NCI-H69 (cell line): ENCODE measurements around the gene CTTN.

Experiments
- DNase-seq: peaks from one replicate; lab custom pipeline; 2025; lab: John Stamatoyannopoulos, UW

CTTN gene

DNA sequence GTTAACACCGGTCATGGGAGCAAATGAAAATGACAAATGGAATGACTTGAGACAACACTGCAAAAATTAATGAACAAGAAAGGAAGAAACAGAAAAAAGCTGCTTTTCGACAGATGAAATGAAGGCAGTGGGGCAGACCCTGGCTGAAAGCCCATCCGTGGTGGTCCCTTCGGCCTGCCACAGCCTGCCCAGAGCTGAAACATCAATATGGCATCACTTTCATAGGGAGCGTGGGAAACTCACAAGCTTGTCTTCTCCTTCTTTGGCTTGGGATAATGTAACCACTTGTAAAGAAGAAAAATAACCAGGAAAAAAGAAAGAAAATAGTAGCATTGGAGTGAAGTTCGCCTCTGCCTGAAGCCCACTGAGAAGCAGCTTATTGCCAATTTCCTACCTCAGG is 78.8 kb downstream of the CTTN start:
- DNase-seq: no peak

DNA sequence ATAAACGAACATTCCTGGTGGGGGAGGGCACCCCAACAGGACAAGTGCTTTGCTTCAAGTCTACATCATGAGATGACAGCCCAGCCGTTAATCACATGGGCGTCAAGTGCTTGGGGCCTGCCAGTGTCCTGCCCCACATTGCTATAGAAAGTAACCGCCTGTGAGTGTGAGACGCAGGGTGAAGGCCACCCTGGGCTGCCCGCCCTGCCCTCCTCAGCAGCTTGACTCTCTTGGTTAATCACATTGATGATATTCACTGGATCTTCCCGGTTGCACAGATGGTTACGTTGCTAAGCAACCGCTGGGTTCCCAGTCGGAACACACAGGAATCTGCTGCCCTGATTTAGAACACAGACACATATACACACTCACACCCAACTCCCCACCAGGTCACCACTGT is 79.3 kb downstream of the CTTN start:
- peak; percentile 72 for DNase-seq

DNA sequence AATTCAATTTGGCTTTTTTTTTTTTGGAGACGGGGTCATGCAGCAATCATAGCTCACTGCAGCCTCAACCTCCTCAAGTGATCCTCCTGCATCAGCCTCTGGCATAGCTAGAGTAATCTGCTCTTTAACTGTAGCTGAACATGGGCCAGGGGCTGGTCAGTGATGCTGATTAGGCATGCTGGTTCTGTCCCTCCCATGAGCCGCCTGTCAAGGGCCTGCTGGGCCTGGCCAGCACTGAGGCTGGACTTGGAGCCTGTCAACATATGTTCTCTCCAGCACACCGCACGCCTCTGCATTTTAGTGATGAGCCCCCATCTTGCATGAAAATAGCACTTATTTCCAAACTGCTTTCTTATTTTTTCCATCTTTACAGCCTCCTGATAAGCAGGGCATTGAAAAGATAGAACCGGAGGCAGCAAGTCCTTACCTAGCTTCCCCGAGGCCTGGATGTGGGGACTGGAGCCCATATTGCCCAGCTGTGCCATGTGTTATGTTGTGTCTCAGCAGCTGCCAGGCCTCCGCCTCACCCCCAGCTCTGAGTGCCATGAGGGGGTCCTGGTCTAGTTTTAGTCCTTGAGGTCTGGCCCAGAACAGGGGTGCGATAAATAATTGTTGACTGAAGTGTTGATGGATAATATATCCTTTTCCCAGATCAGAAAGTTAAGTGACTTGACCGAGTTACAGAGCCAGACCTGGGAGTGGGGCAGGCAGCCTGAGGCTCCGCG is 80.0 kb downstream of the CTTN start:
- DNase-seq: no peak

DNA sequence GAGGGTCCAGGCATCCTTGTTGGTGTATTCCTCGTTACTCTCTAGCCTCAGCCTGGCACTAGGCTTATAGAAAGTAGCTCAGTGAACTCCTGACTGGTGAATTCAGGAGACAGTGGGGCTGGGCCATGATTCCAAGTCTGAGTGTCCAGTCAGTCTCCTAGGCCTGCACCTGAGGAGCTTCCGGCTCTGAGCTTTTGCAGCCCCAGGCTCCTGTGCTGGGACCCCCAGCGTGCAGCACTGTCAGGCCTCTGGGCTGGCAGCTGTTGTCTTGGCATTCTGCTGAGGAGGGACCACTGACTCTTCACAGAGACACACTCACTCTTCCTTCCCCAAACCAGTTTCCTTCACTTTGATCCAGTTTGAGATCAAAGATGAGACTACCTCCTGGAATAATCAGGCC is 82.4 kb downstream of the CTTN start:
- no peak for DNase-seq

DNA sequence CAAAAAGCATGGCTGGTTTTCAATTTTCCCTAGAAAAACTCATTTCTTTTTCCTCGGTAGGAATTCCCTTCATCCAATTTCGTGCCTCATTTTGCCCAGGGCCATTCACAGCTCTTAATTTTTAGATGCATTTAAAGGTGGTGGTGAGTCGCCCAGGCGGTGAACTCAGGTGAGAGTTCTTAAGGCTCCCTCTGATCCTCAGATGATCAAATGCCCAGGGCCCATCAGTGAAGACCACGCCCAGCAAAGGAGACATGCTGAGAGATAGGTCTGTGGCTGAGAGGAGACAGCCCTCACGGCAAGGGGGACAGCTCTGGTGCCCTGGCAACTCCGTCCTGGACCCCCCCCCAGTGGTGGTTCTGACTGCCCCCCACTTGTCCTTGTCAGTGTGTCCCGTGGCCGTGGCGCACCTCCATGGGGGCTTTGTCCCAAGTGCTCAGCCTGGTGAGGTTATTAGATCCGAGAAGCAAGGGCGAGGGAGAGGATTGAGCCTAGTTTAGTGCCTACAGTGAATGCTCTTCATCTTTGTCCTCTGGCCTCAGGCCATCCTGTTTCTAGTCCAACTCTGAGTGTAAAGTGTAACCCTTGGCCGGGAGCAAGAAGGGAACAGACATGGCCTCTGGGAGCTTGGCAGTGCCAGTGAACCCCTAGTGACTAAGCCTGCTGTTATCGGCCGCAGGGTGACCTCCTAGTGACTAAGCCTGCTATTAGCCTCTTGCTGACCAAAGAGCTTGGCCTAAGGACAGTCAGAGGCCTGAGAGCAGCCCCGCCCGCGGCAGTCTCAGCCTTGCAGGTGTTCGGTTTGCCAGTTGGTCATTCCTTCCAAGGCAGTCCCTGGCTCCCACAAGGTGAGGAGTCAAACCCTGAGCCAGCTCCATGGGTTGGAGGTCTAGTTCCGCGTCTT is 83.5 kb downstream of the CTTN start:
- DNase-seq: no peak

DNA sequence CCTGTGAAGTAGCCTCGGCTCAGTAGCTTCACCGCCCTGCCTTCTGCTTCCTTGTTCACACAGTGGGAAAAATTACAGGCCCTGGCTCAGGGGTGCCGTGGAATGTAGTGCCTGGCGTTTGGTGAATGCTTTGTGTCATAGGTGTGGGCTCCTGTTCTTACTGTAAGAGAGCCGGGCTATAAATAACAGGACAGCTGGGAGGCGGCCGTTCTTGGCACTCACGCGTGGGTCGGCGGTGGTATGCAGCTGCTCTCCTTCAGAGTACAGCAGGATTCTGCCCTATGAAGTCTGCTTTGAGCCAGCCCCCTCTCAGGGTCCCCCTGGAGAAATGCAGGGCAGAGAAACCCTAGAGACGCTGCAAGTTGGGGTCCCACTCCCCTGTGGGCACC is 84.2 kb downstream of the CTTN start:
- DNase-seq: peak; percentile 75

DNA sequence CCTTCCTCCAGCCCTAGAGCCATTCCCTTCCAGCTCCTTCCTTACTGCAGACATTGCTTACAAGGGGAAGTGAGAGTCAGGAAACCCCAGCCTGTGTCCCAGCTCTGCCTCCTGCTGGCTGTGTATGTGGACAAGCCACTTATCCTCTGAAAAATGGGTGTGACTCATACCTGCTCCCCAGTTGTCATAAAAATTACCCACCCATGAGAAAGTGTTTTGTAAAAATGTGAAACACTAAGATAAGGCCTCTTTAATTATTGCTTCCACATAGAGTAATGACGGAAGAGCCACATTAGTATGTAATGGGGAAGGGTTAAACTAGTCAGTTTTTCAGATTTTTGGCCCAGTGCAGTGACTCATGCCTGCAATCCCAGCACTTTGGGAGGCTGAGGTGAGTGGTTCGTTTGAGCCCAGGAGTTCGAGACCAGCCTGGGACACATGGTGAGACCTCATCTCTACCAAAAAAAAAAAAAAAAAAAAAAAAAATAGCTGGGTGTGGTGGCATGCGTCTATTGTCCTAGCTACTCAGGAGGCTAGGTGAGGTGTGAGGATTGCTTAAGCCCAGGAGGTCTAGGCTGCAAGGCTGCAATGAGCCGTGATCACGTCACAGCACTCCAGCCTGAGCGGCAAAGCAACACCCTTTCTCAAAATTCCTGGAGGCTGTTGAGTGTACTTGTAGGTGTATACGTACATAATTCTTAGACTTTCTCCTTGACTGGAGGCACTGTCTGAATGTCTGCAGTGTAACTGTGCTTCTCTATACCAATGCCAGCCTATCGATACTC is 84.9 kb downstream of the CTTN start:
- DNase-seq: peak; percentile 91

DNA sequence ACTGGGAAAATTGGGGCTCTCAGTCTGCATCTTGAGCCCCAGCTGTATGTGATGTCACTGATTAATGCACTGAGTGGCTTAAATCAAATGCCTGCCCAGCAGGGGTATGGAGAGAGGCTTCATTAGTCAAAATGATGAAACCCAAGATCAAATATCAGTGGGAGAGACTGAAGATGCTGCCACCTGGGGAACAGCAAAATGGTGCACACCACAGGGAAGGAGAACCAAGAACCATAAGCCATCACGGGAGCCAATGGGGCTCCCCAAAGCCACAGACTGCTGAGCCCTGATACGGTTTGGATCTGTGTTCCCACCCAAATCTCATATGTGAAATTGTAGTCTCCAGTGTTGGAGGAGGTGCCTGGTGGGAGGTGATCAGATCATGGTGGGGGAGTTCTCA is 85.6 kb downstream of the CTTN start:
- DNase-seq: peak; percentile 84

DNA sequence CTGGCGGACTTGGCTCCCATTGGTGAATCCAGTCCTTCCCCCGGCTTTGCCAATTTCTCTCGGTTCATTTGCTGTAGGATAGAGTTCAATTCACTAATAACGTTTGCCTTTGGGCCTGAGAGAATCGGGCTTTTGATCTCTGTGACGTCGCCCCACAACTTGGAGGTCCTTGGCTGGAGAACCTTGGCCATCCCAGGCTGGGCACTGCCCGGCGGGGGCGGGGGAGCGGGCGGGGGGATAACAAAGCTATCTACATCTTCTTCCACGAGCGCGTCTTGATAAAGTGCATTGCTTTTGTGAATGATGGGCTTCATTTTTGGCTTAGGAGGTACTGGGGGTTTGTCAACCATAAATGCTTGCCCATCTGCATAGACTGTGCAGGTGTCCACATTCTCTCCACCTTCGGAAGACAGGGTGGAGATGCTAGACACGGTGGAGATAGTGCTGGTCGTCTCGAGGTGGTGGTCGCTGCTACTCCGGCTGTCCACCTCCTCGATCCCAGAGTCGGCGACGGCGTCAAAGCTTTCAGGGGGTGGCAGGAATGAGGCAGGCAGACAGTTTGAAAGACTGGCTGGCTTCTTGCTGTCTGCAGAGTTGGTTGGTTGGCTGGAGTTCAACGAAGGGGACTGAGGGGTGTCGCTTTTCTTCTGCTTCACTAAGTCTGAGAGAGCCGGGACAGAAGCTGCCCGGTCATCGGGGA is 87.1 kb downstream of the CTTN start:
- DNase-seq: no peak

DNA sequence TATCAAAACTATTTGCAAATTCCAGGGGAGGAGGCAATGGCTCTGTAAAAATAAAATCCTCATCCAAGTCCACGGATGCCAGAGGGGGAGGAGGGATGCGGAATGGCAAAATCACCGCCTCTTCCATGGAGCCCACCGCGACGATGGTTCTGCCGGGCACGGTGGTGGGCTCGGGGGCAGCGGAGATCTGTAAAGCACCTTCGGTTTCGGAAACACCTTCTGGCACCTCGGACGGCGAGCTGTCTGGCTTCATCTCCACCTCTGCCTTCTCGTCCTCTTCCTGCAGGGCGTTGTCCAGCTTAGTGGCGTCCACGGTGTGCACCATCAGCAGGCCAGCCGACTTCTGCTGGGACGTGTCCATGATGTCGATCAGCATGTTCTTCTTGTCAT is 87.7 kb downstream of the CTTN start:
- DNase-seq: no peak
